Measurements from ENCODE around the gene RACGAP1.

The RACGAP1 gene

GRCh38 chr12:50059440-50060119 lies 34.3 kb upstream of the RACGAP1 start:
- DNase-seq (ENCODE audit: low spot score), result no peak
- no peak for TF ChIP-seq CTCF (IDR thresholded peaks at IDR 0.05; ENCODE audit: extremely low read depth, missing control alignments)

- no peak for DNase-seq (ENCODE audit: low spot score)
- TF ChIP-seq CTCF (IDR thresholded peaks at IDR 0.05; ENCODE audit: extremely low read depth, missing control alignments), result no peak
Measured at GRCh38 chr12:50058743-50059312, 33.5 kb upstream of the RACGAP1 start.

- DNase-seq (ENCODE audit: low spot score), result no peak
- TF ChIP-seq CTCF (IDR thresholded peaks at IDR 0.05; ENCODE audit: extremely low read depth, missing control alignments), result no peak
Measured at GRCh38 chr12:50057896-50058670, 32.8 kb upstream of the RACGAP1 start.

- no peak for TF ChIP-seq CTCF (IDR thresholded peaks at IDR 0.05; ENCODE audit: extremely low read depth, missing control alignments)
- peak; percentile 78 for DNase-seq (ENCODE audit: low spot score)
Measured at GRCh38 chr12:50057000-50057841, 31.9 kb upstream of the RACGAP1 start, which contains the start of gene ASIC1. TSS of gene ASIC1 (plus strand) at chr12:50057596. CDS start at chr12:50058767, 1,171 bp downstream.

- TF ChIP-seq CTCF (IDR thresholded peaks at IDR 0.05; ENCODE audit: extremely low read depth, missing control alignments), result no peak
- DNase-seq (ENCODE audit: low spot score), result no peak
Measured at GRCh38 chr12:50056639-50056976, 31.3 kb upstream of the RACGAP1 start.

- TF ChIP-seq CTCF (IDR thresholded peaks at IDR 0.05; ENCODE audit: extremely low read depth, missing control alignments), result peak; percentile 85
Measured at GRCh38 chr12:50055831-50056638, 30.7 kb upstream of the RACGAP1 start.

More at GRCh38 chr12:50055831-50056638, 30.7 kb upstream of the RACGAP1 start:
- DNase-seq (ENCODE audit: low spot score), result peak; percentile 92
